Amniotic stem cell (primary cell): ENCODE measurements around the gene SERINC5.
"Not testable (repeated sequence)": the region's sequence is repeated elsewhere in the genome, so short reads cannot be mapped to it uniquely, and the experiment has no call there.

ENCODE experiments used
- DNase-seq: peaks from one replicate; lab custom pipeline; 2025; lab: John Stamatoyannopoulos, UW

The SERINC5 gene

GRCh38 chr5:80138486-80138885 is 117.4 kb downstream of the SERINC5 start:
- DNase-seq, result no peak

GRCh38 chr5:80136798-80137197 is 119.0 kb downstream of the SERINC5 start:
- not testable (repeated sequence) for DNase-seq

- no peak for DNase-seq
Measured at GRCh38 chr5:80134876-80135275, 121.0 kb downstream of the SERINC5 start.

GRCh38 chr5:80129146-80129545 is 126.7 kb downstream of the SERINC5 start:
- DNase-seq, result no peak

GRCh38 chr5:80128141-80128540 is 127.7 kb downstream of the SERINC5 start:
- no peak for DNase-seq

GRCh38 chr5:80127116-80127552 is 128.7 kb downstream of the SERINC5 start:
- no peak for DNase-seq

GRCh38 chr5:80125962-80126480 is 129.8 kb downstream of the SERINC5 start:
- no peak for DNase-seq

- DNase-seq, result no peak
Measured at GRCh38 chr5:80125022-80125961, 130.6 kb downstream of the SERINC5 start.

GRCh38 chr5:80124121-80124918 is 131.5 kb downstream of the SERINC5 start:
- no peak for DNase-seq

GRCh38 chr5:80122579-80122978 is 133.3 kb downstream of the SERINC5 start:
- no peak for DNase-seq

- no peak for DNase-seq
Measured at GRCh38 chr5:80119372-80119771, 136.5 kb downstream of the SERINC5 start.

GRCh38 chr5:80117446-80117845 is 138.4 kb downstream of the SERINC5 start:
- no peak for DNase-seq

GRCh38 chr5:80116465-80116864 is 139.4 kb downstream of the SERINC5 start:
- no peak for DNase-seq

GRCh38 chr5:80116000-80116399 is 139.8 kb downstream of the SERINC5 start:
- no peak for DNase-seq

- no peak for DNase-seq
Measured at GRCh38 chr5:80114860-80115259, 141.0 kb downstream of the SERINC5 start.

- DNase-seq, result not testable (repeated sequence)
Measured at GRCh38 chr5:80111376-80111990, 144.4 kb downstream of the SERINC5 start.

GRCh38 chr5:80109646-80110478 is 146.0 kb downstream of the SERINC5 start:
- no peak for DNase-seq

- no peak for DNase-seq
Measured at GRCh38 chr5:80106916-80107315, 148.9 kb downstream of the SERINC5 start.

- no peak for DNase-seq
Measured at GRCh38 chr5:80105698-80106439, 150.0 kb downstream of the SERINC5 start.

GRCh38 chr5:80103371-80103770 is 152.5 kb downstream of the SERINC5 start:
- no peak for DNase-seq

GRCh38 chr5:80101993-80102392 is 153.9 kb downstream of the SERINC5 start:
- no peak for DNase-seq
